Measurements from ENCODE around the gene RPL10.
A peak's percentile ranks its signal among the peaks of the same experiment; 100 is the strongest.

The RPL10 gene

GRCh38 chrX:154378799-154379568 lies 19.2 kb upstream of the RPL10 start, which contains the start of gene EMD:
TSS of gene EMD (plus strand) at chrX:154379295. CDS start at chrX:154379485, 190 bp downstream.
- TF ChIP-seq RAD21 (IDR thresholded peaks at IDR 0.05; ENCODE audit: low read depth) (no peak), TCF12 (IDR thresholded peaks at IDR 0.05; ENCODE audit: low read depth) (0 out of 2 replicates have a peak, but pooled peaks have one; percentile 15), TAF1 (IDR thresholded peaks at IDR 0.05; ENCODE audit: low read depth) (peak; percentile 53), CREB1 (IDR thresholded peaks at IDR 0.05; ENCODE audit: low read depth) (peak; percentile 95), EGR1 (IDR thresholded peaks at IDR 0.05) (0 out of 2 replicates have a peak, but pooled peaks have one; percentile 39), USF1 (IDR thresholded peaks at IDR 0.05) (no peak)

DNA sequence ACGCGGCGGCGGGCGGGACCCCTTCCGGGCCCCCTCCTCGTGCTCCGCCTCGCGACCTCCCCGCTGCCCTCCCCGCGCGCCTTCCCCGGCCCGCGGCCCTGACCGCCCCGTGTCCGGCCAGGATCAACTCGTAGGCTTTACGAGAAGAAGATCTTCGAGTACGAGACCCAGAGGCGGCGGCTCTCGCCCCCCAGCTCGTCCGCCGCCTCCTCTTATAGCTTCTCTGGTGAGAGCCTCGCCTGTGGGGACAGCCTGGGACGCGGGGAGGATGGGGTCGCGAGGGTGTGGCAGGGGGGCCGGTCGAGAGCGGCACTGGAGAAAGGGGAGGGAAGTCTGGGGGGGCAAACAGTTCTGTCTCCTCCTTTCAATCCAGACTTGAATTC lies 18.6 kb upstream of the RPL10 start:
- TF ChIP-seq YY1 (IDR thresholded peaks at IDR 0.05; ENCODE audit: low read depth) (no peak), TEAD4 (IDR thresholded peaks at IDR 0.05) (no peak), EP300 (IDR thresholded peaks at IDR 0.05; ENCODE audit: borderline replicate concordance) (no peak), EGR1 (IDR thresholded peaks at IDR 0.05) (no peak), NFIC (IDR thresholded peaks at IDR 0.05) (no peak), CEBPB (IDR thresholded peaks at IDR 0.05) (no peak), TAF1 (IDR thresholded peaks at IDR 0.05; ENCODE audit: low read depth) (no peak), ZBTB7A (IDR thresholded peaks at IDR 0.05; ENCODE audit: low read depth) (no peak), CREB1 (IDR thresholded peaks at IDR 0.05; ENCODE audit: low read depth) (no peak), MAX (IDR thresholded peaks at IDR 0.05) (no peak)
- TF ChIP-seq, protein P1, sequence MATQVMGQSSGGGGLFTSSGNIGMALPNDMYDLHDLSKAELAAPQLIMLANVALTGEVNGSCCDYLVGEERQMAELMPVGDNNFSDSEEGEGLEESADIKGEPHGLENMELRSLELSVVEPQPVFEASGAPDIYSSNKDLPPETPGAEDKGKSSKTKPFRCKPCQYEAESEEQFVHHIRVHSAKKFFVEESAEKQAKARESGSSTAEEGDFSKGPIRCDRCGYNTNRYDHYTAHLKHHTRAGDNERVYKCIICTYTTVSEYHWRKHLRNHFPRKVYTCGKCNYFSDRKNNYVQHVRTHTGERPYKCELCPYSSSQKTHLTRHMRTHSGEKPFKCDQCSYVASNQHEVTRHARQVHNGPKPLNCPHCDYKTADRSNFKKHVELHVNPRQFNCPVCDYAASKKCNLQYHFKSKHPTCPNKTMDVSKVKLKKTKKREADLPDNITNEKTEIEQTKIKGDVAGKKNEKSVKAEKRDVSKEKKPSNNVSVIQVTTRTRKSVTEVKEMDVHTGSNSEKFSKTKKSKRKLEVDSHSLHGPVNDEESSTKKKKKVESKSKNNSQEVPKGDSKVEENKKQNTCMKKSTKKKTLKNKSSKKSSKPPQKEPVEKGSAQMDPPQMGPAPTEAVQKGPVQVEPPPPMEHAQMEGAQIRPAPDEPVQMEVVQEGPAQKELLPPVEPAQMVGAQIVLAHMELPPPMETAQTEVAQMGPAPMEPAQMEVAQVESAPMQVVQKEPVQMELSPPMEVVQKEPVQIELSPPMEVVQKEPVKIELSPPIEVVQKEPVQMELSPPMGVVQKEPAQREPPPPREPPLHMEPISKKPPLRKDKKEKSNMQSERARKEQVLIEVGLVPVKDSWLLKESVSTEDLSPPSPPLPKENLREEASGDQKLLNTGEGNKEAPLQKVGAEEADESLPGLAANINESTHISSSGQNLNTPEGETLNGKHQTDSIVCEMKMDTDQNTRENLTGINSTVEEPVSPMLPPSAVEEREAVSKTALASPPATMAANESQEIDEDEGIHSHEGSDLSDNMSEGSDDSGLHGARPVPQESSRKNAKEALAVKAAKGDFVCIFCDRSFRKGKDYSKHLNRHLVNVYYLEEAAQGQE (IDR thresholded peaks at IDR 0.05; ENCODE audit: low read depth), result no peak

DNA sequence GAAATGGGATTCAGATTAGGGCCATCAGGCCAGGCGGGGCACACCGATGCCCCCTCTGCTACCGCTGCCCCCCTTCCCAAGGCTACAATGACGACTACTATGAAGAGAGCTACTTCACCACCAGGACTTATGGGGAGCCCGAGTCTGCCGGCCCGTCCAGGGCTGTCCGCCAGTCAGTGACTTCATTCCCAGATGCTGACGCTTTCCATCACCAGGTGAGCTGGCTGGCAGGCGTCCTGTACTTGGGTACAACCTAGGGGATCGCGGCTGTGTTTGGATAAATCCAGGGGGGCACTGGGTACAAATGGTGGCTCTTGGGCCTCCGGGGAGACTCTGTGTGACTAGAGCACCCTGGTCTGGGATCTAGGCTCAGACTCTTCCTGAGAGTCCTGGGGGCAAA lies 18.0 kb upstream of the RPL10 start:
- TF ChIP-seq TCF12 (IDR thresholded peaks at IDR 0.05; ENCODE audit: low read depth), result no peak
- no peak for TF ChIP-seq RAD21 (IDR thresholded peaks at IDR 0.05; ENCODE audit: low read depth)
- TF ChIP-seq NFIC (IDR thresholded peaks at IDR 0.05), result no peak
- TF ChIP-seq TAF1 (IDR thresholded peaks at IDR 0.05; ENCODE audit: low read depth), result no peak
- no peak for TF ChIP-seq YY1 (IDR thresholded peaks at IDR 0.05; ENCODE audit: low read depth)
- TF ChIP-seq, protein P1 (IDR thresholded peaks at IDR 0.05; ENCODE audit: low read depth), result no peak
- TF ChIP-seq CREB1 (IDR thresholded peaks at IDR 0.05; ENCODE audit: low read depth), result no peak
- TF ChIP-seq TEAD4 (IDR thresholded peaks at IDR 0.05), result no peak
- TF ChIP-seq ZBTB7A (IDR thresholded peaks at IDR 0.05; ENCODE audit: low read depth), result no peak
- no peak for TF ChIP-seq USF1 (IDR thresholded peaks at IDR 0.05)
- TF ChIP-seq MAX (IDR thresholded peaks at IDR 0.05), result no peak
- no peak for TF ChIP-seq EP300 (IDR thresholded peaks at IDR 0.05; ENCODE audit: borderline replicate concordance)
- no peak for TF ChIP-seq EGR1 (IDR thresholded peaks at IDR 0.05)
- no peak for TF ChIP-seq FOXM1 (IDR thresholded peaks at IDR 0.05; ENCODE audit: borderline replicate concordance, low read depth)
- TF ChIP-seq CEBPB (IDR thresholded peaks at IDR 0.05), result no peak

GRCh38 chrX:154380787-154381186 lies 17.4 kb upstream of the RPL10 start:
- no peak for TF ChIP-seq FOXM1 (IDR thresholded peaks at IDR 0.05; ENCODE audit: borderline replicate concordance, low read depth)
- TF ChIP-seq YY1 (IDR thresholded peaks at IDR 0.05; ENCODE audit: low read depth), result no peak
- TF ChIP-seq, protein P1 (IDR thresholded peaks at IDR 0.05; ENCODE audit: low read depth), result no peak
- no peak for TF ChIP-seq USF1 (IDR thresholded peaks at IDR 0.05)
- no peak for TF ChIP-seq EP300 (IDR thresholded peaks at IDR 0.05; ENCODE audit: borderline replicate concordance)
